K562 (cell line): ENCODE data around the gene CHD8. TPM values are rescaled to one million over a fixed set of nuclear protein-coding genes. Genes with fewer than 3 reads are reported as not detected.

Experiments used
- ATAC-seq: fragments of 200-7000 bp; cut with Tn5 transposase; 3 replicates; pipeline ENCODE4 v1.9.1; 2020; ENCODE audit warnings: moderate library complexity
- BruUV-seq: library from RNA; stranded (reverse); fragments of 400-500 nt; replicated peaks from 2 replicates; lab custom pipeline; 2021; lab: Mats Ljungman, UMichigan
- CTCF ChIA-PET: fragments of 300-600 bp; formaldehyde crosslinking; extraction: SDS; loops from one replicate; lab custom pipeline; 2021; ENCODE audit warnings: low intra/inter-chr PET ratio; lab: Yijun Ruan, JAX
- POLR2A ChIA-PET: fragments of 300-600, 350-650 bp; sonication (Branson Sonifier 250); formaldehyde crosslinking; extraction: SDS; loops from one replicate; lab custom pipeline; 2021; ENCODE audit warnings: antibody characterized with exemption, inconsistent platforms; lab: Yijun Ruan, JAX
- DNase-seq, 4 experiments: peaks; one replicate each; pipeline versions ENCODE4 v3.0.0 to v3.0.0-alpha.2; 2011 to 2018; ENCODE audit warnings: low spot score in 3 of 4, mixed read lengths in 3 of 4; ENCODE audit errors: extremely low read depth in 1 of 4
- FAIRE-seq: peaks from 2 replicates; lab custom pipeline; 2011; peaks lifted over from hg19 to GRCh38; lab: Jason Lieb, UNC
- H2AFZ ChIP-seq: 2 replicates; pipeline ENCODE4 v1.6.0; 2011; ENCODE audit warnings: low read depth, low read length, control low read depth, inconsistent platforms
- H3K27ac ChIP-seq: fragments of 200-600 bp; 3 replicates; pipeline ENCODE4 v1.8.0; 2011; ENCODE audit warnings: low read depth, mild to moderate bottlenecking, control low read depth, inconsistent platforms, low read length, moderate library complexity, mixed read lengths; ENCODE audit errors: extremely low read depth
- H3K27me3 ChIP-seq, 2 experiments: fragments of 300-600 bp in 1 of 2; 2 replicates in 1 of 2; 3 replicates in 1 of 2; pipeline versions ENCODE4 v1.6.0 to v1.8.0; 2011; ENCODE audit warnings: inconsistent platforms in 2 of 2, low read length in 2 of 2, mild to moderate bottlenecking in 1 of 2, mixed read lengths in 1 of 2, moderate library complexity in 1 of 2; ENCODE audit not compliant: control insufficient read depth in 2 of 2, insufficient read depth in 2 of 2
- H3K36me3 ChIP-seq: fragments of 300-600 bp; 3 replicates; pipeline ENCODE4 v1.8.0; 2011; ENCODE audit warnings: mild to moderate bottlenecking, low read length, inconsistent platforms; ENCODE audit not compliant: control insufficient read depth, insufficient read depth
- H3K4me1 ChIP-seq, 2 experiments: fragments of 200-600 bp in 1 of 2; replicated peaks in 1 of 2; 2 replicates in 1 of 2; 3 replicates in 1 of 2; pipeline versions ENCODE4 v1.5.1 to v1.8.0; 2011; ENCODE audit warnings: inconsistent platforms in 2 of 2, low read length in 2 of 2, mild to moderate bottlenecking in 1 of 2, mixed read lengths in 1 of 2, moderate library complexity in 1 of 2; ENCODE audit not compliant: control insufficient read depth in 2 of 2, insufficient read depth in 2 of 2
- H3K4me2 ChIP-seq: 2 replicates; pipeline ENCODE4 v1.6.1; 2011; ENCODE audit warnings: low read length, control low read depth, inconsistent platforms, mixed read lengths; ENCODE audit not compliant: insufficient read depth
- H3K4me3 ChIP-seq: fragments of 200-600 bp; sonication (generic), shearing (Covaris generic); 2 replicates; pipeline ENCODE4 v1.5.1; 2016; ENCODE audit warnings: control low read depth, inconsistent platforms
- H3K79me2 ChIP-seq: fragments of 200-600 bp; 3 replicates; pipeline ENCODE4 v1.8.0; 2011; ENCODE audit warnings: low read length, inconsistent platforms; ENCODE audit not compliant: control insufficient read depth, insufficient read depth
- H3K9ac ChIP-seq, 2 experiments: 2 replicates each; pipeline versions ENCODE4 v1.6.0 to v1.6.1; 2011; ENCODE audit warnings: low read depth in 2 of 2, low read length in 2 of 2, control low read depth in 1 of 2, inconsistent platforms in 1 of 2, mild to moderate bottlenecking in 1 of 2, mixed read lengths in 1 of 2; ENCODE audit not compliant: insufficient read depth in 1 of 2
- H3K9me1 ChIP-seq: one replicate; pipeline ENCODE4 v1.6.0; 2011; ENCODE audit warnings: inconsistent platforms, mild to moderate bottlenecking, low read length, moderate library complexity; ENCODE audit not compliant: control insufficient read depth, insufficient read depth
- H3K9me3 ChIP-seq: replicated peaks from 2 replicates; pipeline ENCODE4 v1.5.1; 2011; ENCODE audit warnings: low read depth, low read length, inconsistent platforms; ENCODE audit not compliant: control insufficient read depth, insufficient read depth
- H4K20me1 ChIP-seq: replicated peaks from 2 replicates; pipeline ENCODE4 v1.6.1; 2011; ENCODE audit warnings: low read length, inconsistent platforms, mixed read lengths; ENCODE audit not compliant: control insufficient read depth, insufficient read depth
- ARID1B ChIP-seq: fragments of 450-650 bp; IDR thresholded peaks from 2 replicates; pipeline ENCODE4 v1.6.1; 2016; ENCODE audit warnings: antibody characterized with exemption, mild to moderate bottlenecking, inconsistent platforms
- CAMTA2 ChIP-seq: fragments of 250-450 bp; sonication (Bioruptor Pico); conservative IDR thresholded peaks from 2 replicates; pipeline ENCODE4 v1.5.1; 2022
- DMBX1 ChIP-seq: fragments of 250-450 bp; sonication (Bioruptor Pico); IDR thresholded peaks from 2 replicates; pipeline ENCODE4 v1.8.0; 2022; ENCODE audit warnings: inconsistent platforms, mild to moderate bottlenecking, moderate library complexity, borderline replicate concordance
- GABPA ChIP-seq: fragments of 200-800 bp; sonication (Bioruptor generic); conservative IDR thresholded peaks from 2 replicates; pipeline ENCODE4 v1.6.1; 2016; ENCODE audit warnings: low read depth, missing genetic modification characterization, missing compliant biosample characterization
- HCFC1 ChIP-seq: IDR thresholded peaks from 2 replicates; pipeline ENCODE4 v1.6.1; 2012; ENCODE audit warnings: low read depth, low read length, improper control_type of control experiment
- HDGF ChIP-seq: fragments of 450-650 bp; IDR thresholded peaks from 2 replicates; pipeline ENCODE4 v1.6.1; 2016
- MED1 ChIP-seq: sonication (generic); formaldehyde crosslinking; IDR thresholded peaks from 2 replicates; pipeline ENCODE4 v1.8.1; 2023; ENCODE audit warnings: missing genetic modification reagents, borderline replicate concordance
- NFYB ChIP-seq: IDR thresholded peaks from 2 replicates; pipeline ENCODE4 v1.6.1; 2011; ENCODE audit warnings: mild to moderate bottlenecking, moderate library complexity; ENCODE audit not compliant: insufficient read length; ENCODE audit errors: extremely low read depth
- PHB2 ChIP-seq: fragments of 450-650 bp; IDR thresholded peaks from 2 replicates; pipeline ENCODE4 v1.6.1; 2017; ENCODE audit warnings: low read depth
- PRMT5 ChIP-seq: sonication (generic); formaldehyde crosslinking; IDR thresholded peaks from 2 replicates; pipeline ENCODE4 v1.5.0; 2020; ENCODE audit warnings: missing genetic modification reagents
- PTBP1 ChIP-seq: fragments of 200-400 bp; formaldehyde crosslinking; IDR thresholded peaks from 2 replicates; pipeline ENCODE4 v1.6.1; 2017; ENCODE audit warnings: low read depth, low read length
- RHOXF2B ChIP-seq: fragments of 250-450 bp; sonication (Bioruptor Pico); conservative IDR thresholded peaks from 2 replicates; pipeline ENCODE4 v1.5.1; 2021
- SMAD3 ChIP-seq: fragments of 450-650 bp; formaldehyde crosslinking; conservative IDR thresholded peaks from 2 replicates; pipeline ENCODE4 v1.4.0; 2020; ENCODE audit warnings: mild to moderate bottlenecking
- THRAP3 ChIP-seq: fragments of 450-650 bp; IDR thresholded peaks from 2 replicates; pipeline ENCODE4 v1.6.1; 2016; ENCODE audit warnings: mild to moderate bottlenecking, inconsistent platforms, borderline replicate concordance
- ZC3H11A ChIP-seq: IDR thresholded peaks from 2 replicates; pipeline ENCODE4 v1.6.1; 2012; ENCODE audit warnings: low read depth, low read length, improper control_type of control experiment
- ZNF431 ChIP-seq: sonication (generic); formaldehyde crosslinking; IDR thresholded peaks from 2 replicates; pipeline ENCODE4 v1.8.0; 2022; ENCODE audit warnings: mild to moderate bottlenecking, missing genetic modification reagents
- WGBS: fragments of 100-300 bp; shearing (Covaris generic); methylation state at CpG from one replicate; pipeline ENCODE4 v1.1.6; 2016; ENCODE audit warnings: low coverage, mixed read lengths; ENCODE audit not compliant: insufficient coverage; ENCODE audit errors: missing lambda C conversion rate; 5-methylcytosine and 5-hydroxymethylcytosine counted together
- in situ Hi-C: fragments of 300-500 bp; cut with MboI; formaldehyde crosslinking; loops from 4 replicates; pipeline ENCODE4 v1.15.0; 2018; ENCODE audit warnings: inconsistent platforms, mixed read lengths
- intact Hi-C: fragments of 100-400 bp; cut with micrococcal nuclease; formaldehyde crosslinking; loops from 2 replicates; pipeline ENCODE4 v1.14.2; 2022
- polyA plus RNA-seq, 8 experiments: library from polyadenylated mRNA; depleted of rRNA in 4 of 8; stranded (reverse) in 5 of 8; unstranded in 3 of 8; fragments of >200 nt; fragmentation: Nextera tagmentation in 2 of 8; fragmentation: Illumina TruSeq in 1 of 8; extraction: Ambion mirVana in 2 of 8; extraction: Trizol in 1 of 8; gene quantifications; 2 replicates each; pipeline versions ENCODE4 v1.2.1 to v1.2.3, GENCODE V29; 2011 to 2014; ENCODE audit warnings: inconsistent platforms in 1 of 8, missing spikeins in 1 of 8
- total RNA-seq, 7 experiments: library from RNA; depleted of rRNA in 6 of 7; stranded (reverse); fragments of >200 nt in 6 of 7; fragmentation: Illumina TruSeq in 2 of 7; extraction: Trizol in 2 of 7; gene quantifications; 2 replicates each; pipeline versions ENCODE4 v1.2.1 to v1.2.3, GENCODE V29; 2011 to 2021; ENCODE audit warnings: low replicate concordance in 1 of 7
- TF ChIP-seq, protein P1 (sequence below), 2 experiments: fragments of 450-650 bp in 1 of 2; sonication (generic) in 1 of 2; formaldehyde crosslinking in 1 of 2; IDR thresholded peaks; 2 replicates each; pipeline versions ENCODE4 v1.7.1 to v1.9.0; 2016 to 2022; ENCODE audit warnings: inconsistent platforms in 1 of 2, mild to moderate bottlenecking in 1 of 2, missing genetic modification reagents in 1 of 2

The CHD8 gene
- total and polyA plus RNA-seq, 9 of the 15 experiments (the other 6 are each of a cell fraction or from before 2014, with no cell fraction given) = 11.1 to 51.2 (median 32.8) TPM

- intact Hi-C loops = no loop called here
- H2AFZ ChIP-seq = no peak overlapping the region
- no peaks in the 10 kb centered on the region for H4K20me1 ChIP-seq
- H3K9me1 ChIP-seq = no peaks in the 10 kb centered on the region
- no peak overlapping the region for H3K4me3 ChIP-seq
- H3K27ac ChIP-seq = no peak overlapping the region
- in situ Hi-C loops = no loop called here
- H3K27me3 ChIP-seq = no peaks in the 10 kb centered on the region
- no peaks in the 10 kb centered on the region for H3K9me3 ChIP-seq
- H3K79me2 ChIP-seq = peaks cover 6% of the 10 kb centered on the region; the same call in 1 of the 3 replicates
- no peak overlapping the region for H3K9ac ChIP-seq
- H3K36me3 ChIP-seq = peaks cover 83% of the 10 kb centered on the region
- no peak for FAIRE-seq
- CTCF ChIA-PET = no interaction called here
- DNase-seq = no peak
- POLR2A ChIA-PET = interaction anchor here (1.2 kb wide), 1 partner anchor 42 kb away, joined by 3 read pairs; no protein-coding TSS in a partner anchor
- BruUV-seq = no TSS peak
- no peaks in the 10 kb centered on the region; a peak in 1 of 5 replicates for H3K4me1 ChIP-seq
- WGBS = 56% methylated on average over 1 of the region's 1 CpG
- H3K4me2 ChIP-seq = no peak overlapping the region
- no peak for ATAC-seq
- TF ChIP-seq HDGF (no peak), ARID1B (no peak), NFYB (no peak), PRMT5 (CRISPR knock-in tag) (no peak), RHOXF2B (CRISPR knock-in tag) (no peak), CAMTA2 (CRISPR knock-in tag) (no peak), SMAD3 (CRISPR knock-in tag) (no peak), MED1 (CRISPR knock-in tag) (no peak), GABPA (tag) (no peak), ZC3H11A (no peak), HCFC1 (no peak), PTBP1 (no peak), ZNF431 (no peak), DMBX1 (no peak), THRAP3 (no peak), PHB2 (no peak)
- TF ChIP-seq, protein P1, sequence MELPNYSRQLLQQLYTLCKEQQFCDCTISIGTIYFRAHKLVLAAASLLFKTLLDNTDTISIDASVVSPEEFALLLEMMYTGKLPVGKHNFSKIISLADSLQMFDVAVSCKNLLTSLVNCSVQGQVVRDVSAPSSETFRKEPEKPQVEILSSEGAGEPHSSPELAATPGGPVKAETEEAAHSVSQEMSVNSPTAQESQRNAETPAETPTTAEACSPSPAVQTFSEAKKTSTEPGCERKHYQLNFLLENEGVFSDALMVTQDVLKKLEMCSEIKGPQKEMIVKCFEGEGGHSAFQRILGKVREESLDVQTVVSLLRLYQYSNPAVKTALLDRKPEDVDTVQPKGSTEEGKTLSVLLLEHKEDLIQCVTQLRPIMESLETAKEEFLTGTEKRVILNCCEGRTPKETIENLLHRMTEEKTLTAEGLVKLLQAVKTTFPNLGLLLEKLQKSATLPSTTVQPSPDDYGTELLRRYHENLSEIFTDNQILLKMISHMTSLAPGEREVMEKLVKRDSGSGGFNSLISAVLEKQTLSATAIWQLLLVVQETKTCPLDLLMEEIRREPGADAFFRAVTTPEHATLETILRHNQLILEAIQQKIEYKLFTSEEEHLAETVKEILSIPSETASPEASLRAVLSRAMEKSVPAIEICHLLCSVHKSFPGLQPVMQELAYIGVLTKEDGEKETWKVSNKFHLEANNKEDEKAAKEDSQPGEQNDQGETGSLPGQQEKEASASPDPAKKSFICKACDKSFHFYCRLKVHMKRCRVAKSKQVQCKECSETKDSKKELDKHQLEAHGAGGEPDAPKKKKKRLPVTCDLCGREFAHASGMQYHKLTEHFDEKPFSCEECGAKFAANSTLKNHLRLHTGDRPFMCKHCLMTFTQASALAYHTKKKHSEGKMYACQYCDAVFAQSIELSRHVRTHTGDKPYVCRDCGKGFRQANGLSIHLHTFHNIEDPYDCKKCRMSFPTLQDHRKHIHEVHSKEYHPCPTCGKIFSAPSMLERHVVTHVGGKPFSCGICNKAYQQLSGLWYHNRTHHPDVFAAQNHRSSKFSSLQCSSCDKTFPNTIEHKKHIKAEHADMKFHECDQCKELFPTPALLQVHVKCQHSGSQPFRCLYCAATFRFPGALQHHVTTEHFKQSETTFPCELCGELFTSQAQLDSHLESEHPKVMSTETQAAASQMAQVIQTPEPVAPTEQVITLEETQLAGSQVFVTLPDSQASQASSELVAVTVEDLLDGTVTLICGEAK (IDR thresholded peaks at IDR 0.05) = no peak
- TF ChIP-seq, protein P1 (CRISPR knock-in tag; IDR thresholded peaks at IDR 0.05) = no peak
Observed at GRCh38 chr14:21426692-21427091, 29.2 kb downstream of the CHD8 start.
